DOHH2 (cell line): ENCODE data around the gene CAMSAP2.

Experiments used
- H3F3A ChIP-seq: fragments of 200-600 bp; sonication (generic), shearing (Covaris generic); 2 replicates; pipeline ENCODE4 v1.6.0; 2016; ENCODE audit warnings: antibody characterized with exemption, mild to moderate bottlenecking; ENCODE audit not compliant: control insufficient read depth, insufficient read depth
- H3K27ac ChIP-seq: fragments of 200-600 bp; sonication (generic); 2 replicates; pipeline ENCODE4 v1.5.1; 2014; ENCODE audit warnings: low read depth, mild to moderate bottlenecking, low read length, moderate library complexity
- H3K27me3 ChIP-seq: fragments of 200-600 bp; sonication (generic); 2 replicates; pipeline ENCODE4 v1.6.1; 2014; ENCODE audit warnings: mild to moderate bottlenecking, low read length, mixed read lengths; ENCODE audit not compliant: control insufficient read depth
- H3K36me3 ChIP-seq: fragments of 200-600 bp; sonication (generic); 2 replicates; pipeline ENCODE4 v1.6.1; 2014; ENCODE audit warnings: mild to moderate bottlenecking, low read length, moderate library complexity, mixed read lengths; ENCODE audit not compliant: control insufficient read depth
- H3K4me1 ChIP-seq: fragments of 200-600 bp; sonication (generic); 2 replicates; pipeline ENCODE4 v1.6.1; 2014; ENCODE audit warnings: mild to moderate bottlenecking, low read length, mixed read lengths; ENCODE audit not compliant: control insufficient read depth
- H3K4me2 ChIP-seq: fragments of 200-600 bp; sonication (generic); 2 replicates; pipeline ENCODE4 v1.6.0; 2014; ENCODE audit warnings: mild to moderate bottlenecking, low read length, moderate library complexity
- H3K4me3 ChIP-seq: fragments of 200-600 bp; sonication (generic); 2 replicates; pipeline ENCODE4 v1.5.1; 2014; ENCODE audit warnings: mild to moderate bottlenecking, low read length, mixed read lengths
- H3K79me2 ChIP-seq: fragments of 200-600 bp; sonication (generic); 2 replicates; pipeline ENCODE4 v1.6.1; 2014; ENCODE audit warnings: mild to moderate bottlenecking, low read length, mixed read lengths; ENCODE audit not compliant: control insufficient read depth
- H3K9me2 ChIP-seq: fragments of 200-600 bp; sonication (generic); replicated peaks from 2 replicates; pipeline ENCODE4 v1.6.1; 2014; ENCODE audit warnings: mild to moderate bottlenecking, low read length, mixed read lengths; ENCODE audit not compliant: control insufficient read depth
- H3K9me3 ChIP-seq: fragments of 200-600 bp; sonication (generic); 2 replicates; pipeline ENCODE4 v1.6.1; 2014; ENCODE audit warnings: antibody characterized with exemption, low read length, mixed read lengths; ENCODE audit not compliant: control insufficient read depth, insufficient read depth
- H4K20me1 ChIP-seq: fragments of 200-600 bp; sonication (generic); 2 replicates; pipeline ENCODE4 v1.6.0; 2014; ENCODE audit warnings: low read depth, mild to moderate bottlenecking, antibody characterized with exemption, low read length, moderate library complexity; ENCODE audit not compliant: control insufficient read depth, insufficient read depth
- CTCF ChIP-seq: fragments of 200-600 bp; sonication (generic); IDR thresholded peaks from one replicate; pipeline ENCODE4 v1.5.1; 2014; ENCODE audit warnings: antibody characterized with exemption, mild to moderate bottlenecking, low read depth, low read length; ENCODE audit not compliant: poor library complexity, severe bottlenecking
- EZH2phosphoT487 ChIP-seq: fragments of 200-600 bp; sonication (generic); IDR thresholded peaks from 2 replicates; pipeline ENCODE4 v1.6.1; 2017; ENCODE audit warnings: borderline replicate concordance, mild to moderate bottlenecking, antibody characterized with exemption, low read length, moderate library complexity, mixed read lengths

CAMSAP2 gene

GRCh38 chr1:200872446-200873115 lies 133.9 kb downstream of the CAMSAP2 start, which contains the start of gene GPR25:
Gene GPR25 (plus strand): TSS chr1:200872981. CDS start chr1:200873038, 57 bp downstream.
- no peak for TF ChIP-seq CTCF
- TF ChIP-seq EZH2phosphoT487 = no peak
- no peaks in the 10 kb centered on the region; the same call in 1 of the 2 replicates for H4K20me1 ChIP-seq
- no peak within 1 kb of the TSS for H3K4me2 ChIP-seq
- H3K9me3 ChIP-seq = no peaks in the 10 kb centered on the region
- no peaks in the 10 kb centered on the region for H3K79me2 ChIP-seq
- H3F3A ChIP-seq = no peaks in the 10 kb centered on the region
- H3K4me1 ChIP-seq = peaks cover 13% of the 10 kb centered on the region
- H3K4me3 ChIP-seq = no peak within 1 kb of the TSS
- no peaks in the 10 kb centered on the region for H3K9me2 ChIP-seq
- no peak within 1 kb of the TSS for H3K27ac ChIP-seq
- no peaks in the 10 kb centered on the region for H3K36me3 ChIP-seq
- H3K27me3 ChIP-seq = peaks cover 29% of the 10 kb centered on the region

- H3K36me3 ChIP-seq = no peaks in the 10 kb centered on the region
- H3K4me2 ChIP-seq = no peak overlapping the region
- no peak for TF ChIP-seq EZH2phosphoT487
- TF ChIP-seq CTCF = no peak
Observed at GRCh38 chr1:200873116-200873670, 134.5 kb downstream of the CAMSAP2 start.

GRCh38 chr1:200873671-200874397 lies 135.1 kb downstream of the CAMSAP2 start:
- Histone ChIP-seq H3K4me2 (no peak overlapping the region), H3K36me3 (no peaks in the 10 kb centered on the region), H3K9me2 (no peaks in the 10 kb centered on the region), H3K4me1 (peaks cover 13% of the 10 kb centered on the region), H3K27ac (no peak overlapping the region), H3K4me3 (no peak overlapping the region), H3K79me2 (no peaks in the 10 kb centered on the region), H4K20me1 (no peaks in the 10 kb centered on the region; the same call in 1 of the 2 replicates), H3K9me3 (no peaks in the 10 kb centered on the region), H3F3A (no peaks in the 10 kb centered on the region), H3K27me3 (peaks cover 40% of the 10 kb centered on the region)
- TF ChIP-seq EZH2phosphoT487 = no peak

More at GRCh38 chr1:200873116-200873670, 134.5 kb downstream of the CAMSAP2 start:
- H4K20me1 ChIP-seq = no peaks in the 10 kb centered on the region; the same call in 1 of the 2 replicates
- peaks cover 13% of the 10 kb centered on the region for H3K4me1 ChIP-seq
- H3K79me2 ChIP-seq = no peaks in the 10 kb centered on the region
- peaks cover 34% of the 10 kb centered on the region for H3K27me3 ChIP-seq
- H3K9me3 ChIP-seq = no peaks in the 10 kb centered on the region
- no peak overlapping the region for H3K27ac ChIP-seq
- H3K9me2 ChIP-seq = no peaks in the 10 kb centered on the region
- H3K4me3 ChIP-seq = no peak overlapping the region
- no peaks in the 10 kb centered on the region for H3F3A ChIP-seq
